Measurements from ENCODE around the gene SLC35B2. TPM values are rescaled to one million over a fixed set of nuclear protein-coding genes. Genes with fewer than 3 reads are reported as not detected.

Gene SLC35B2
- total RNA-seq, 1 experiment from 2014 or later: 90.6 TPM

DNA sequence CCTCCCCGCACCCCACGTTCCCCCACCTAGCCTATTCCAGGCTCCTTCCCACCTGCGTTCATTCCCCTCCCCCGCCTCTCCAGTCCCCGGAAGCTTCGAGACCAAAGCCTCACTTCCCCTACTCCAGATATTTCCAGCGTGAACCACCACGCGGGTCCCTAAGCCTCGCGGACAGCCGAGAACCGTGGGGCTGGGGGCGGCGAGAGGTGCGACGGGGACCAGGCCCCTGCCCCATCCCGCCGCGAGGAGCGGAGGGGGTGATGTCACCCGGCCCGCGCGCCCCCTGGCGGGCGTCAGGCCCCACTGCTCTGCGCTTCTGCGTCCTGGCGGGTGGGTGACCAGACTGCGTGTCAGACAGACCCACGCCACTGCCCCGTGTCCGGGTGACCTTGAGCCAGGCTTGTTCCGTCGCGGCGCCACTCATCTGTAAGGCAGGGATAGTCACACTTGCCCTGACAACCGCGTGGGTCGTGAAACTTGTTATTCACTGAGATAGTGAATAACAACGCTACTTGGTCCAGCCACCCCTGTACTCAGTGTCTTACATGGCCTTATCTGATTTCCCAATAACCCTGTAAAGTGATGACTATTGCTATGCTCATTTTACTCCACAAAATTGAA, 19.4 kb downstream of the SLC35B2 start:
- peak; percentile 77 for DNase-seq
- POLR2A ChIA-PET (ENCODE audit: unreplicated experiment): interaction anchor here (0.6 to 0.9 kb wide), 2 partner anchors 9 to 52 kb away, joined by 3 read pairs; partner anchors contain the start of gene HSP90AB1
- no TSS peak for BruUV-seq (replicated peaks)

DNA sequence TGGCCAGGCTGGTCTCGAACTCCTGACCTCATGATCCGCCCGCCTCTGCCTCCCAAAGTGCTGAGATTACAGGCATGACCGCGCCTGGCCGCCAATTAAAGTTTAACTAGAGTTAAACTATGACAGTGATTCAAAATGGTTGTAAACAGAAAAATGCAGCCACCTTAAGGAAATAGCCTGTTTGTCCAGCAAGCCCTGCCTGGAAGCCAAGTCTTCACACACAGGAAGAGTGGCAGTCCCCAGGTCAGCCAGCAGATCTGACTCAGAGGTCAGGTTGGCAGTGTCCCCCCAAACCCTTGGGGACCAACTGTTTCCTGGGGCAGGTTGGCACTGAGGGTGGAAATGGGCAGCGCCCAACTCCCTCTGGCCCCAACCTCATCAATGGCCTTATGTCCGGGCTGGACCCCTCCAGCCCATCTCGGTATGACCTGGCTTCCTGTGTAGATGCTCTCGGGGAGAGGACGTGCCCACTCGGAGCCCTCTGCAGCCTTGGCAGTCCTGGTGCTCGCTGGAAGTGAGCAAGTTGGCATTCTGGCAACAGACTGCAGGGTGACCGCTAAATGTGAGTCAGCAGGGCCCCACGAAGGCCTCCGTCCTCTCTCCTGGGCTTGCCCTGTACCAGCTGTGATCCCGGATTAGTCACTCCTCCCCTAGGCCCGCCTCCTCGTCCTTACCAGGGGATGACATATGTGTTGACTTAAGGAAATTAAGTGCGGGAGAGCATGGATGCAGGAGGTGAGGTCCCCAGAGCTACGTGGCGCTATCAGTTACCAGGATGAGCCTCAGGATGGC, 20.1 kb downstream of the SLC35B2 start:
- Histone ChIP-seq H3K9me3 (ENCODE audit: low read length) (no peaks in the 10 kb centered on the region), H3K9ac (ENCODE audit: low read length) (peak overlapping the region; percentile 66), H3K4me1 (ENCODE audit: insufficient read depth, low read length) (peaks cover 39% of the 10 kb centered on the region), H2AFZ (ENCODE audit: low read length) (peak overlapping the region; percentile 81), H3K27ac (ENCODE audit: low read length) (peak overlapping the region; percentile 73), H3F3A (ENCODE audit: low read length, unreplicated experiment) (peaks cover 3% of the 10 kb centered on the region), H3K27me3 (ENCODE audit: low read length) (no peaks in the 10 kb centered on the region), H3K4me2 (ENCODE audit: low read length) (peak overlapping the region; percentile 97), H3K79me2 (ENCODE audit: low read length) (no peaks in the 10 kb centered on the region), H3K36me3 (ENCODE audit: low read depth, low read length) (peaks cover 9% of the 10 kb centered on the region; the same call in 1 of the 2 replicates), H4K20me1 (ENCODE audit: low read length) (no peaks in the 10 kb centered on the region), H3K9me2 (replicated peaks; ENCODE audit: low read length) (no peaks in the 10 kb centered on the region), H3K4me3 (ENCODE audit: low read length) (peak overlapping the region; percentile 75)
- no peak for TF ChIP-seq EZH2phosphoT487 (IDR thresholded peaks at IDR 0.05; ENCODE audit: borderline replicate concordance, low read length)
- TF ChIP-seq, protein P1, sequence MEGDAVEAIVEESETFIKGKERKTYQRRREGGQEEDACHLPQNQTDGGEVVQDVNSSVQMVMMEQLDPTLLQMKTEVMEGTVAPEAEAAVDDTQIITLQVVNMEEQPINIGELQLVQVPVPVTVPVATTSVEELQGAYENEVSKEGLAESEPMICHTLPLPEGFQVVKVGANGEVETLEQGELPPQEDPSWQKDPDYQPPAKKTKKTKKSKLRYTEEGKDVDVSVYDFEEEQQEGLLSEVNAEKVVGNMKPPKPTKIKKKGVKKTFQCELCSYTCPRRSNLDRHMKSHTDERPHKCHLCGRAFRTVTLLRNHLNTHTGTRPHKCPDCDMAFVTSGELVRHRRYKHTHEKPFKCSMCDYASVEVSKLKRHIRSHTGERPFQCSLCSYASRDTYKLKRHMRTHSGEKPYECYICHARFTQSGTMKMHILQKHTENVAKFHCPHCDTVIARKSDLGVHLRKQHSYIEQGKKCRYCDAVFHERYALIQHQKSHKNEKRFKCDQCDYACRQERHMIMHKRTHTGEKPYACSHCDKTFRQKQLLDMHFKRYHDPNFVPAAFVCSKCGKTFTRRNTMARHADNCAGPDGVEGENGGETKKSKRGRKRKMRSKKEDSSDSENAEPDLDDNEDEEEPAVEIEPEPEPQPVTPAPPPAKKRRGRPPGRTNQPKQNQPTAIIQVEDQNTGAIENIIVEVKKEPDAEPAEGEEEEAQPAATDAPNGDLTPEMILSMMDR (conservative IDR thresholded peaks at IDR 0.05; ENCODE audit: low read depth, low read length): no peak
- no peak for TF ChIP-seq EZH2 (IDR thresholded peaks at IDR 0.05; ENCODE audit: low read length, unreplicated experiment)
- ChIA-PET CTCF (interaction anchor here (0.7 to 0.9 kb wide), 5 partner anchors 14 to 141 kb away, joined by 3 read pairs; partner anchors contain the start of gene SLC29A1), POLR2A (ENCODE audit: unreplicated experiment) (interaction anchor here (0.5 to 0.9 kb wide), 3 partner anchors 9 to 432 kb away, joined by 3 read pairs; partner anchors contain the start of gene HSP90AB1)
- intact Hi-C loops (cut with micrococcal nuclease): loop anchor here (1.0 to 5.0 kb wide), 3 partner anchors 16 to 140 kb away; no protein-coding TSS in a partner anchor
- TSS peak; percentile 90 for BruUV-seq (replicated peaks)
- peak; percentile 99 for DNase-seq
- ATAC-seq: peak; percentile 89

More for the DNA sequence above, 19.4 kb downstream of the SLC35B2 start:
- Histone ChIP-seq H3K4me1 (ENCODE audit: insufficient read depth, low read length) (peaks cover 39% of the 10 kb centered on the region), H3K9ac (ENCODE audit: low read length) (peak overlapping the region; percentile 66), H3K9me2 (replicated peaks; ENCODE audit: low read length) (no peaks in the 10 kb centered on the region), H4K20me1 (ENCODE audit: low read length) (no peaks in the 10 kb centered on the region), H3K27me3 (ENCODE audit: low read length) (no peaks in the 10 kb centered on the region), H3K79me2 (ENCODE audit: low read length) (no peaks in the 10 kb centered on the region), H3K4me3 (ENCODE audit: low read length) (peak overlapping the region; percentile 75), H2AFZ (ENCODE audit: low read length) (peak overlapping the region; percentile 81), H3F3A (ENCODE audit: low read length, unreplicated experiment) (peaks cover 3% of the 10 kb centered on the region), H3K36me3 (ENCODE audit: low read depth, low read length) (peaks cover 5% of the 10 kb centered on the region; the same call in 1 of the 2 replicates), H3K4me2 (ENCODE audit: low read length) (peak overlapping the region; percentile 97), H3K9me3 (ENCODE audit: low read length) (no peaks in the 10 kb centered on the region), H3K27ac (ENCODE audit: low read length) (peak overlapping the region; percentile 73)
- peak; percentile 63 for ATAC-seq
- TF ChIP-seq EZH2 (IDR thresholded peaks at IDR 0.05; ENCODE audit: low read length, unreplicated experiment) (no peak), EZH2phosphoT487 (IDR thresholded peaks at IDR 0.05; ENCODE audit: borderline replicate concordance, low read length) (no peak)
- TF ChIP-seq, protein P1 (conservative IDR thresholded peaks at IDR 0.05; ENCODE audit: low read depth, low read length): peak; percentile 97
- intact Hi-C loops (cut with micrococcal nuclease): loop anchor here (1.0 to 5.0 kb wide), 3 partner anchors 17 to 141 kb away; no protein-coding TSS in a partner anchor
- CTCF ChIA-PET: interaction anchor here (0.7 to 0.9 kb wide), 5 partner anchors 15 to 141 kb away, joined by 3 read pairs; partner anchors contain the start of gene SLC29A1
